ENCODE data around the gene PGR.

DNA sequence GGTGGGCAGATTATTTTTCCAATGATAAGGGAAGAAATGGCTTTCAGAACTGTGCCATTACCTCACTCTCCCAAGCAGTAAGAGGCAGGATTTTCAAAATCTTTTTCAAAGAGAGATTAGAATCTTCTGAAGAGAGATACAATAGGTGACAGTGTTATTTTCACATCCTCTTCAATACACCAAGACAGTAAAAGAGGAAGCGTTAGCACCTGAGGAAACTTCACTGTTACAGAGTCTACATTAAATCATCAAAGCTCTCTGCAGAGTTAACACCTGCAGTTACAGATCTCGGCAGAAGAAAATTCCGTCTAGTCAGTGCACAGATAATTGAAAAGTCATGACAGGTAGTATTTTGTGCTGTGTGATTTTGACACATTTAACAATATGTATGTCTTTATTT is 144.9 kb downstream of the PGR start:
- TF ChIP-seq, protein P1, sequence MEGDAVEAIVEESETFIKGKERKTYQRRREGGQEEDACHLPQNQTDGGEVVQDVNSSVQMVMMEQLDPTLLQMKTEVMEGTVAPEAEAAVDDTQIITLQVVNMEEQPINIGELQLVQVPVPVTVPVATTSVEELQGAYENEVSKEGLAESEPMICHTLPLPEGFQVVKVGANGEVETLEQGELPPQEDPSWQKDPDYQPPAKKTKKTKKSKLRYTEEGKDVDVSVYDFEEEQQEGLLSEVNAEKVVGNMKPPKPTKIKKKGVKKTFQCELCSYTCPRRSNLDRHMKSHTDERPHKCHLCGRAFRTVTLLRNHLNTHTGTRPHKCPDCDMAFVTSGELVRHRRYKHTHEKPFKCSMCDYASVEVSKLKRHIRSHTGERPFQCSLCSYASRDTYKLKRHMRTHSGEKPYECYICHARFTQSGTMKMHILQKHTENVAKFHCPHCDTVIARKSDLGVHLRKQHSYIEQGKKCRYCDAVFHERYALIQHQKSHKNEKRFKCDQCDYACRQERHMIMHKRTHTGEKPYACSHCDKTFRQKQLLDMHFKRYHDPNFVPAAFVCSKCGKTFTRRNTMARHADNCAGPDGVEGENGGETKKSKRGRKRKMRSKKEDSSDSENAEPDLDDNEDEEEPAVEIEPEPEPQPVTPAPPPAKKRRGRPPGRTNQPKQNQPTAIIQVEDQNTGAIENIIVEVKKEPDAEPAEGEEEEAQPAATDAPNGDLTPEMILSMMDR (IDR thresholded peaks at IDR 0.05; ENCODE audit: insufficient read depth, low read length, poor library complexity, severe bottlenecking), result no peak
- no peak for TF ChIP-seq EZH2phosphoT487 (conservative IDR thresholded peaks at IDR 0.05; ENCODE audit: low read length)

Data from SU-DHL-6 (cell line).